Measurements from ENCODE around the gene BRINP2.
A peak's percentile ranks its signal among the peaks of the same experiment; 100 is the strongest.

The BRINP2 gene

GRCh38 chr1:177172272-177172671 lies 1.5 kb downstream of the BRINP2 start:
- no peak for DNase-seq (ENCODE audit: low read depth)
- Histone ChIP-seq H3K27me3 (replicated peaks; ENCODE audit: control insufficient read depth, insufficient read depth, low read length) (peaks cover 54% of the 10 kb centered on the region), H3K9me3 (ENCODE audit: control insufficient read depth, low read length) (no peaks in the 10 kb centered on the region), H3K9ac (ENCODE audit: low read length) (no peak overlapping the region), H3K4me1 (ENCODE audit: control insufficient read depth, insufficient read depth, low read length) (peaks cover 28% of the 10 kb centered on the region), H3K4me3 (ENCODE audit: low read length) (no peak overlapping the region), H3K36me3 (ENCODE audit: control insufficient read depth, insufficient read depth, low read length, severe bottlenecking) (no peaks in the 10 kb centered on the region)

GRCh38 chr1:177172866-177173265 lies 2.1 kb downstream of the BRINP2 start:
- no peak for DNase-seq (ENCODE audit: low read depth)
- Histone ChIP-seq H3K4me3 (ENCODE audit: low read length) (no peak overlapping the region), H3K9ac (ENCODE audit: low read length) (no peak overlapping the region), H3K9me3 (ENCODE audit: control insufficient read depth, low read length) (no peaks in the 10 kb centered on the region), H3K27me3 (replicated peaks; ENCODE audit: control insufficient read depth, insufficient read depth, low read length) (peaks cover 54% of the 10 kb centered on the region), H3K36me3 (ENCODE audit: control insufficient read depth, insufficient read depth, low read length, severe bottlenecking) (no peaks in the 10 kb centered on the region), H3K4me1 (ENCODE audit: control insufficient read depth, insufficient read depth, low read length) (peaks cover 28% of the 10 kb centered on the region)

- H3K9ac ChIP-seq (ENCODE audit: low read length) = no peak overlapping the region
- DNase-seq (ENCODE audit: low read depth) = no peak
- peaks cover 28% of the 10 kb centered on the region for H3K4me1 ChIP-seq (ENCODE audit: control insufficient read depth, insufficient read depth, low read length)
- no peaks in the 10 kb centered on the region for H3K9me3 ChIP-seq (ENCODE audit: control insufficient read depth, low read length)
- H3K36me3 ChIP-seq (ENCODE audit: control insufficient read depth, insufficient read depth, low read length, severe bottlenecking) = no peaks in the 10 kb centered on the region
- no peak overlapping the region for H3K4me3 ChIP-seq (ENCODE audit: low read length)
- H3K27me3 ChIP-seq (replicated peaks; ENCODE audit: control insufficient read depth, insufficient read depth, low read length) = peaks cover 55% of the 10 kb centered on the region
These were observed 3.2 kb downstream of the BRINP2 start for GRCh38 chr1:177173976-177174375.

GRCh38 chr1:177174921-177175634 lies 4.3 kb downstream of the BRINP2 start:
- H3K27me3 ChIP-seq (replicated peaks; ENCODE audit: control insufficient read depth, insufficient read depth, low read length) = peaks cover 55% of the 10 kb centered on the region
- no peak overlapping the region for H3K9ac ChIP-seq (ENCODE audit: low read length)
- H3K4me1 ChIP-seq (ENCODE audit: control insufficient read depth, insufficient read depth, low read length) = peaks cover 28% of the 10 kb centered on the region
- no peak overlapping the region for H3K4me3 ChIP-seq (ENCODE audit: low read length)
- H3K9me3 ChIP-seq (ENCODE audit: control insufficient read depth, low read length) = no peaks in the 10 kb centered on the region
- H3K36me3 ChIP-seq (ENCODE audit: control insufficient read depth, insufficient read depth, low read length, severe bottlenecking) = no peaks in the 10 kb centered on the region
- no peak for DNase-seq (ENCODE audit: low read depth)

GRCh38 chr1:177181280-177181630 lies 10.5 kb downstream of the BRINP2 start:
- Histone ChIP-seq H3K9ac (ENCODE audit: low read length) (peak overlapping the region; percentile 16), H3K27me3 (replicated peaks; ENCODE audit: control insufficient read depth, insufficient read depth, low read length) (peaks cover 40% of the 10 kb centered on the region), H3K4me3 (ENCODE audit: low read length) (peak overlapping the region; percentile 60), H3K36me3 (ENCODE audit: control insufficient read depth, insufficient read depth, low read length, severe bottlenecking) (no peaks in the 10 kb centered on the region), H3K9me3 (ENCODE audit: control insufficient read depth, low read length) (no peaks in the 10 kb centered on the region), H3K4me1 (ENCODE audit: control insufficient read depth, insufficient read depth, low read length) (peaks cover 5% of the 10 kb centered on the region)
- DNase-seq (ENCODE audit: low read depth) = peak; percentile 1

GRCh38 chr1:177181631-177182291 lies 11.0 kb downstream of the BRINP2 start:
- peak overlapping the region; percentile 60 for H3K4me3 ChIP-seq (ENCODE audit: low read length)
- no peaks in the 10 kb centered on the region for H3K9me3 ChIP-seq (ENCODE audit: control insufficient read depth, low read length)
- peaks cover 40% of the 10 kb centered on the region for H3K27me3 ChIP-seq (replicated peaks; ENCODE audit: control insufficient read depth, insufficient read depth, low read length)
- no peaks in the 10 kb centered on the region for H3K36me3 ChIP-seq (ENCODE audit: control insufficient read depth, insufficient read depth, low read length, severe bottlenecking)
- H3K9ac ChIP-seq (ENCODE audit: low read length) = peak overlapping the region; percentile 16
- peak; percentile 80 for DNase-seq (ENCODE audit: low read depth)
- H3K4me1 ChIP-seq (ENCODE audit: control insufficient read depth, insufficient read depth, low read length) = peaks cover 9% of the 10 kb centered on the region

GRCh38 chr1:177183836-177184235 lies 13.1 kb downstream of the BRINP2 start:
- H3K27me3 ChIP-seq (replicated peaks; ENCODE audit: control insufficient read depth, insufficient read depth, low read length) = peaks cover 23% of the 10 kb centered on the region
- H3K9ac ChIP-seq (ENCODE audit: low read length) = no peak overlapping the region
- H3K36me3 ChIP-seq (ENCODE audit: control insufficient read depth, insufficient read depth, low read length, severe bottlenecking) = no peaks in the 10 kb centered on the region
- DNase-seq (ENCODE audit: low read depth) = no peak
- H3K4me1 ChIP-seq (ENCODE audit: control insufficient read depth, insufficient read depth, low read length) = peaks cover 9% of the 10 kb centered on the region
- no peaks in the 10 kb centered on the region for H3K9me3 ChIP-seq (ENCODE audit: control insufficient read depth, low read length)
- H3K4me3 ChIP-seq (ENCODE audit: low read length) = no peak overlapping the region

GRCh38 chr1:177185209-177185608 lies 14.5 kb downstream of the BRINP2 start:
- no peak overlapping the region for H3K9ac ChIP-seq (ENCODE audit: low read length)

GRCh38 chr1:177186639-177187038 lies 15.9 kb downstream of the BRINP2 start:
- no peak overlapping the region for H3K9ac ChIP-seq (ENCODE audit: low read length)
- no peak overlapping the region for H3K4me3 ChIP-seq (ENCODE audit: low read length)
- DNase-seq (ENCODE audit: low read depth) = no peak
- no peaks in the 10 kb centered on the region for H3K36me3 ChIP-seq (ENCODE audit: control insufficient read depth, insufficient read depth, low read length, severe bottlenecking)
- peaks cover 5% of the 10 kb centered on the region for H3K4me1 ChIP-seq (ENCODE audit: control insufficient read depth, insufficient read depth, low read length)
- no peaks in the 10 kb centered on the region for H3K27me3 ChIP-seq (replicated peaks; ENCODE audit: control insufficient read depth, insufficient read depth, low read length)
- no peaks in the 10 kb centered on the region for H3K9me3 ChIP-seq (ENCODE audit: control insufficient read depth, low read length)

More at GRCh38 chr1:177185209-177185608, 14.5 kb downstream of the BRINP2 start:
- Histone ChIP-seq H3K4me3 (ENCODE audit: low read length) (no peak overlapping the region), H3K36me3 (ENCODE audit: control insufficient read depth, insufficient read depth, low read length, severe bottlenecking) (no peaks in the 10 kb centered on the region), H3K9me3 (ENCODE audit: control insufficient read depth, low read length) (no peaks in the 10 kb centered on the region), H3K4me1 (ENCODE audit: control insufficient read depth, insufficient read depth, low read length) (peaks cover 9% of the 10 kb centered on the region), H3K27me3 (replicated peaks; ENCODE audit: control insufficient read depth, insufficient read depth, low read length) (peaks cover 10% of the 10 kb centered on the region)
- peak; percentile 30 for DNase-seq (ENCODE audit: low read depth)

GRCh38 chr1:177190308-177190970 lies 19.7 kb downstream of the BRINP2 start:
- Histone ChIP-seq H3K36me3 (ENCODE audit: control insufficient read depth, insufficient read depth, low read length, severe bottlenecking) (no peaks in the 10 kb centered on the region), H3K4me1 (ENCODE audit: control insufficient read depth, insufficient read depth, low read length) (peaks cover 16% of the 10 kb centered on the region), H3K9ac (ENCODE audit: low read length) (no peak overlapping the region), H3K9me3 (ENCODE audit: control insufficient read depth, low read length) (no peaks in the 10 kb centered on the region), H3K27me3 (replicated peaks; ENCODE audit: control insufficient read depth, insufficient read depth, low read length) (peaks cover 3% of the 10 kb centered on the region), H3K4me3 (ENCODE audit: low read length) (no peak overlapping the region)
- no peak for DNase-seq (ENCODE audit: low read depth)

GRCh38 chr1:177198243-177198642 lies 27.5 kb downstream of the BRINP2 start:
- Histone ChIP-seq H3K4me1 (ENCODE audit: control insufficient read depth, insufficient read depth, low read length) (peaks cover 5% of the 10 kb centered on the region), H3K9me3 (ENCODE audit: control insufficient read depth, low read length) (no peaks in the 10 kb centered on the region), H3K27me3 (replicated peaks; ENCODE audit: control insufficient read depth, insufficient read depth, low read length) (no peaks in the 10 kb centered on the region), H3K9ac (ENCODE audit: low read length) (no peak overlapping the region), H3K4me3 (ENCODE audit: low read length) (no peak overlapping the region), H3K36me3 (ENCODE audit: control insufficient read depth, insufficient read depth, low read length, severe bottlenecking) (no peaks in the 10 kb centered on the region)
- no peak for DNase-seq (ENCODE audit: low read depth)

Data from adipocyte (in vitro differentiated cells).